ENCODE data around the gene SMAD6.
"Not testable (repeated sequence)": the region's sequence is repeated elsewhere in the genome, so short reads cannot be mapped to it uniquely, and the experiment has no call there.

Gene SMAD6

GRCh38 chr15:66677336-66677735, 24.7 kb upstream of the SMAD6 start:
- DNase-seq, result no peak

GRCh38 chr15:66679061-66679656, 22.9 kb upstream of the SMAD6 start:
- DNase-seq, result no peak

- no peak for DNase-seq
Measured at GRCh38 chr15:66679657-66680108, 22.4 kb upstream of the SMAD6 start.

GRCh38 chr15:66680502-66680901, 21.5 kb upstream of the SMAD6 start:
- no peak for DNase-seq

GRCh38 chr15:66681395-66681794, 20.6 kb upstream of the SMAD6 start:
- no peak for DNase-seq

GRCh38 chr15:66682246-66682645, 19.8 kb upstream of the SMAD6 start:
- DNase-seq, result no peak

- DNase-seq, result peak; percentile 50
Measured at GRCh38 chr15:66682865-66683264, 19.2 kb upstream of the SMAD6 start.

- no peak for DNase-seq
Measured at GRCh38 chr15:66684136-66684681, 17.8 kb upstream of the SMAD6 start.

- DNase-seq, result no peak
Measured at GRCh38 chr15:66685638-66686150, 16.3 kb upstream of the SMAD6 start.

GRCh38 chr15:66690912-66691311, 11.1 kb upstream of the SMAD6 start:
- not testable (repeated sequence) for DNase-seq

- DNase-seq, result no peak
Measured at GRCh38 chr15:66691727-66692126, 10.3 kb upstream of the SMAD6 start.

- DNase-seq, result no peak
Measured at GRCh38 chr15:66692391-66692790, 9.6 kb upstream of the SMAD6 start.

GRCh38 chr15:66692808-66693596, 9.0 kb upstream of the SMAD6 start:
- DNase-seq, result peak; percentile 40

GRCh38 chr15:66696770-66697169, 5.3 kb upstream of the SMAD6 start:
- DNase-seq, result no peak

- peak; percentile 75 for DNase-seq
Measured at GRCh38 chr15:66698318-66698961, 3.6 kb upstream of the SMAD6 start.

GRCh38 chr15:66698971-66699370, 3.1 kb upstream of the SMAD6 start:
- DNase-seq, result no peak

GRCh38 chr15:66700412-66700801, 1.6 kb upstream of the SMAD6 start:
- DNase-seq, result no peak

GRCh38 chr15:66700802-66701421, 1.1 kb upstream of the SMAD6 start:
- peak; percentile 93 for DNase-seq

GRCh38 chr15:66701422-66702034, 508 bp upstream of the SMAD6 start:
- no peak for DNase-seq

- no peak for DNase-seq
Measured at GRCh38 chr15:66702787-66703539, 927 bp downstream of the SMAD6 start.

GRCh38 chr15:66703540-66703941, 1.5 kb downstream of the SMAD6 start:
- peak; percentile 72 for DNase-seq
